Natural killer cell (primary cell): Measurements from ENCODE around the gene YWHAE. TPM values are rescaled to one million over a fixed set of nuclear protein-coding genes. Genes with fewer than 3 reads are reported as not detected.

Experiments
- ATAC-seq, 3 donors: fragments of 150-1000 bp in 2 of 3; fragments of 200-7000 bp in 1 of 3; cut with Tn5 transposase; 1 replicate in 1 of 3; 2 replicates in 2 of 3; pipeline ENCODE4 v1.10.0; 2021; ENCODE audit warnings: mild to moderate bottlenecking in 2 of 3, moderate library complexity in 2 of 3
- DNase-seq, 2 donors: peaks; one replicate each; pipeline versions ENCODE4 v3.0.0 to v3.0.0-alpha.2; 2013 to 2021; ENCODE audit warnings: mixed read lengths in 1 of 2
- H3K27ac ChIP-seq: one replicate; pipeline ENCODE4 v1.5.1; 2013; ENCODE audit warnings: mild to moderate bottlenecking, low read length
- H3K27me3 ChIP-seq: one replicate; pipeline ENCODE4 v1.6.1; 2013; ENCODE audit warnings: low read length; ENCODE audit not compliant: control insufficient read depth, insufficient read depth
- H3K36me3 ChIP-seq: one replicate; pipeline ENCODE4 v1.6.1; 2013; ENCODE audit warnings: low read length; ENCODE audit not compliant: control insufficient read depth, insufficient read depth
- H3K4me1 ChIP-seq: one replicate; pipeline ENCODE4 v1.6.1; 2013; ENCODE audit warnings: low read length; ENCODE audit not compliant: control insufficient read depth, insufficient read depth
- H3K4me3 ChIP-seq: one replicate; pipeline ENCODE4 v1.5.1; 2013; ENCODE audit warnings: low read length
- H3K9me3 ChIP-seq: one replicate; pipeline ENCODE4 v1.6.1; 2013; ENCODE audit warnings: low read length; ENCODE audit not compliant: control insufficient read depth, insufficient read depth
- H3K27ac Mint-ChIP-seq, 2 donors: one replicate each; pipeline ENCODE4 v1.8.0; 2022; ENCODE audit warnings: mild to moderate bottlenecking in 2 of 2, mixed read lengths in 2 of 2, moderate library complexity in 1 of 2
- H3K27me3 Mint-ChIP-seq, 2 donors: one replicate each; pipeline ENCODE4 v1.8.0; 2022; ENCODE audit warnings: low read depth in 2 of 2, mixed read lengths in 2 of 2
- H3K36me3 Mint-ChIP-seq: one replicate; pipeline ENCODE4 v1.8.0; 2022; ENCODE audit warnings: mixed read lengths
- H3K4me1 Mint-ChIP-seq, 2 donors: one replicate each; pipeline ENCODE4 v1.8.0; 2022; ENCODE audit warnings: mixed read lengths in 2 of 2
- H3K4me3 Mint-ChIP-seq: one replicate; pipeline ENCODE4 v1.8.0; 2022; ENCODE audit warnings: mild to moderate bottlenecking, moderate library complexity, mixed read lengths
- H3K9me3 Mint-ChIP-seq, 2 donors: one replicate each; pipeline ENCODE4 v1.8.0; 2022; ENCODE audit warnings: mixed read lengths in 2 of 2
- CTCF ChIP-seq: fragments of 200-600 bp; IDR thresholded peaks from one replicate; pipeline ENCODE4 v1.8.0; 2022; ENCODE audit warnings: antibody characterized with exemption
- WGBS: methylation state at CpG from one replicate; pipeline ENCODE4 v1.1.7; 2013; ENCODE audit warnings: missing lambda C conversion rate; ENCODE audit not compliant: insufficient coverage; 5-methylcytosine and 5-hydroxymethylcytosine counted together
- intact Hi-C: fragments of 100-400 bp; cut with micrococcal nuclease; formaldehyde crosslinking; loops from one replicate; pipeline ENCODE4 v1.14.2; 2022
- total RNA-seq, 4 donors: library from RNA; stranded (reverse); fragments of 120-200 nt in 1 of 4; gene quantifications; one replicate each; pipeline versions ENCODE4 v1.2.3 to v1.2.4, GENCODE V29; 2013 to 2022

Gene YWHAE
- total RNA-seq, 3 donors from 2014 or later (not counting 1 experiment from before 2014, with no cell fraction given): 116 to 134 (median 132) TPM

- peaks cover 0 to 5% of the 10 kb centered on the region in 2 donors for H3K4me1 Mint-ChIP-seq
- Histone ChIP-seq H3K27ac (no peak overlapping the region), H3K4me3 (no peak overlapping the region), H3K9me3 (no peaks in the 10 kb centered on the region), H3K4me1 (no peaks in the 10 kb centered on the region), H3K27me3 (peaks cover 2% of the 10 kb centered on the region), H3K36me3 (no peaks in the 10 kb centered on the region)
- 70% methylated on average over 6 of the region's 6 CpGs for WGBS
- no peak for DNase-seq
- no peaks in the 10 kb centered on the region for H3K9me3 Mint-ChIP-seq
- ATAC-seq: no peak
- no peak overlapping the region for H3K27ac Mint-ChIP-seq
- no peaks in the 10 kb centered on the region for H3K36me3 Mint-ChIP-seq
- peaks cover 0 to 15% of the 10 kb centered on the region in 2 donors for H3K27me3 Mint-ChIP-seq
- TF ChIP-seq CTCF: no peak
- no peak overlapping the region for H3K4me3 Mint-ChIP-seq
- intact Hi-C loops: no loop called here
These were observed 78.0 kb downstream of the YWHAE start for GRCh38 chr17:1322014-1322428.

- DNase-seq (no peak), ATAC-seq (no peak)
- Mint-ChIP-seq H3K4me1 (no peaks in the 10 kb centered on the region), H3K27ac (no peak overlapping the region), H3K27me3 (peaks cover 0 to 9% of the 10 kb centered on the region in 2 donors), H3K4me3 (no peak overlapping the region), H3K9me3 (no peaks in the 10 kb centered on the region), H3K36me3 (no peaks in the 10 kb centered on the region)
- no peaks in the 10 kb centered on the region for H3K27me3 ChIP-seq
- TF ChIP-seq CTCF: no peak
- intact Hi-C loops: no loop called here
- WGBS: 68% methylated on average over 8 of the region's 10 CpGs
- no peaks in the 10 kb centered on the region for H3K9me3 ChIP-seq
- no peaks in the 10 kb centered on the region for H3K4me1 ChIP-seq
- no peak overlapping the region for H3K27ac ChIP-seq
- H3K4me3 ChIP-seq: no peak overlapping the region
- H3K36me3 ChIP-seq: no peaks in the 10 kb centered on the region
These were observed 84.1 kb downstream of the YWHAE start for GRCh38 chr17:1315891-1316403.

GRCh38 chr17:1315409-1315808 lies 84.6 kb downstream of the YWHAE start:
- Histone ChIP-seq H3K27me3 (no peaks in the 10 kb centered on the region), H3K9me3 (no peaks in the 10 kb centered on the region), H3K4me1 (no peaks in the 10 kb centered on the region), H3K36me3 (no peaks in the 10 kb centered on the region), H3K4me3 (no peak overlapping the region), H3K27ac (no peak overlapping the region)
- intact Hi-C loops: no loop called here
- no peak for TF ChIP-seq CTCF
- Mint-ChIP-seq H3K4me3 (no peak overlapping the region), H3K27me3 (peaks cover 0 to 6% of the 10 kb centered on the region in 2 donors), H3K27ac (no peak overlapping the region), H3K4me1 (no peaks in the 10 kb centered on the region), H3K36me3 (no peaks in the 10 kb centered on the region), H3K9me3 (no peaks in the 10 kb centered on the region)
- ATAC-seq (no peak), DNase-seq (no peak)
- 86% methylated on average over 10 of the region's 10 CpGs for WGBS
